OCI-LY1 (cell line): ENCODE measurements around the gene PCDHGA1.

Experiments
- H2AFZ ChIP-seq: fragments of 200-600 bp; sonication (generic), shearing (Covaris generic); 2 replicates; pipeline ENCODE4 v1.6.0; 2014; ENCODE audit warnings: antibody characterized with exemption, mild to moderate bottlenecking, low read length
- H3F3A ChIP-seq: fragments of 200-600 bp; sonication (generic), shearing (Covaris generic); 2 replicates; pipeline ENCODE4 v1.6.0; 2014; ENCODE audit warnings: mild to moderate bottlenecking, antibody characterized with exemption, low read length, moderate library complexity; ENCODE audit not compliant: insufficient read depth
- H3K27ac ChIP-seq: fragments of 200-600 bp; sonication (generic); 2 replicates; pipeline ENCODE4 v1.5.1; 2014; ENCODE audit warnings: low read length, mixed run types, mild to moderate bottlenecking, low read depth; ENCODE audit not compliant: poor library complexity, severe bottlenecking
- H3K27me3 ChIP-seq: fragments of 200-600 bp; sonication (generic); 2 replicates; pipeline ENCODE4 v1.6.0; 2014; ENCODE audit warnings: antibody characterized with exemption, mild to moderate bottlenecking, low read length, moderate library complexity; ENCODE audit not compliant: insufficient read depth
- H3K36me3 ChIP-seq: fragments of 200-600 bp; sonication (generic); 2 replicates; pipeline ENCODE4 v1.6.1; 2014; ENCODE audit warnings: mild to moderate bottlenecking, antibody characterized with exemption, low read length, moderate library complexity, mixed read lengths; ENCODE audit not compliant: insufficient read depth
- H3K4me1 ChIP-seq: fragments of 200-600 bp; sonication (generic); 2 replicates; pipeline ENCODE4 v1.5.1; 2014; ENCODE audit warnings: mild to moderate bottlenecking, low read length, moderate library complexity; ENCODE audit not compliant: insufficient read depth, severe bottlenecking
- H3K4me2 ChIP-seq: fragments of 200-600 bp; sonication (generic), shearing (Covaris generic); 2 replicates; pipeline ENCODE4 v1.6.1; 2014; ENCODE audit warnings: low read length
- H3K4me3 ChIP-seq: fragments of 200-600 bp; sonication (generic); 2 replicates; pipeline ENCODE4 v1.5.1; 2014; ENCODE audit warnings: low read length, low read depth, mild to moderate bottlenecking, mixed read lengths; ENCODE audit not compliant: poor library complexity, severe bottlenecking
- H3K79me2 ChIP-seq: fragments of 200-600 bp; shearing (Covaris generic); 2 replicates; pipeline ENCODE4 v1.6.1; 2016; ENCODE audit warnings: mixed run types, low read length, mixed read lengths; ENCODE audit not compliant: insufficient read depth
- H3K9ac ChIP-seq: fragments of 200-600 bp; sonication (generic), shearing (Covaris generic); 2 replicates; pipeline ENCODE4 v1.6.1; 2014; ENCODE audit warnings: mild to moderate bottlenecking, low read length, mixed read lengths
- H3K9me2 ChIP-seq: fragments of 200-600 bp; sonication (generic), shearing (Covaris generic); 2 replicates; pipeline ENCODE4 v1.6.1; 2014; ENCODE audit warnings: low read depth, mild to moderate bottlenecking, low read length, mixed read lengths
- H3K9me3 ChIP-seq: fragments of 200-600 bp; shearing (Covaris generic); 2 replicates; pipeline ENCODE4 v1.6.1; 2014; ENCODE audit warnings: low read length, mixed read lengths
- H4K20me1 ChIP-seq: fragments of 200-600 bp; sonication (generic), shearing (Covaris generic); 2 replicates; pipeline ENCODE4 v1.6.0; 2016; ENCODE audit warnings: mild to moderate bottlenecking, low read length; ENCODE audit not compliant: insufficient read depth
- CTCF ChIP-seq: fragments of 200-600 bp; sonication (generic), shearing (Covaris generic); IDR thresholded peaks from 2 replicates; pipeline ENCODE4 v1.5.1; 2017; ENCODE audit warnings: mild to moderate bottlenecking, antibody characterized with exemption, low read length, moderate library complexity, mixed read lengths
- EZH2 ChIP-seq: fragments of 200-600 bp; sonication (generic), shearing (Covaris generic); IDR thresholded peaks from 2 replicates; pipeline ENCODE4 v1.8.0; 2017; ENCODE audit warnings: borderline replicate concordance, mixed run types, mild to moderate bottlenecking, antibody characterized with exemption, low read length, moderate library complexity, mixed read lengths

The PCDHGA1 gene

GRCh38 chr5:141388661-141389060 lies 58.3 kb downstream of the PCDHGA1 start:
- Histone ChIP-seq H3K27ac (no peak overlapping the region), H2AFZ (no peak overlapping the region), H3K4me2 (no peak overlapping the region), H3K36me3 (no peaks in the 10 kb centered on the region), H4K20me1 (no peaks in the 10 kb centered on the region), H3K4me1 (no peaks in the 10 kb centered on the region), H3K4me3 (no peak overlapping the region), H3F3A (no peaks in the 10 kb centered on the region), H3K9me2 (no peaks in the 10 kb centered on the region), H3K79me2 (no peaks in the 10 kb centered on the region), H3K9ac (no peak overlapping the region), H3K27me3 (no peaks in the 10 kb centered on the region), H3K9me3 (peaks cover 8% of the 10 kb centered on the region)
- no peak for TF ChIP-seq EZH2
- TF ChIP-seq CTCF = no peak

- Histone ChIP-seq H3K4me1 (no peaks in the 10 kb centered on the region), H3K4me3 (no peak overlapping the region), H3K27ac (no peak overlapping the region), H3K4me2 (no peak overlapping the region), H4K20me1 (no peaks in the 10 kb centered on the region), H3K9me2 (no peaks in the 10 kb centered on the region), H3K79me2 (no peaks in the 10 kb centered on the region), H3K36me3 (no peaks in the 10 kb centered on the region), H3K9me3 (peaks cover 8% of the 10 kb centered on the region), H3K9ac (no peak overlapping the region), H3F3A (no peaks in the 10 kb centered on the region), H3K27me3 (no peaks in the 10 kb centered on the region), H2AFZ (no peak overlapping the region)
- TF ChIP-seq EZH2 (no peak), CTCF (no peak)
These were observed 59.1 kb downstream of the PCDHGA1 start for GRCh38 chr5:141389153-141390042.

- TF ChIP-seq EZH2 = no peak
- TF ChIP-seq CTCF = no peak
- H3K4me3 ChIP-seq = no peak within 1 kb of the TSS
- H3F3A ChIP-seq = no peaks in the 10 kb centered on the region
- H3K79me2 ChIP-seq = no peaks in the 10 kb centered on the region
- no peak within 1 kb of the TSS for H3K27ac ChIP-seq
- no peak within 1 kb of the TSS for H3K9ac ChIP-seq
- H3K36me3 ChIP-seq = no peaks in the 10 kb centered on the region
- H3K9me3 ChIP-seq = peaks cover 6% of the 10 kb centered on the region; the same call in 1 of the 2 replicates
- no peak within 1 kb of the TSS for H3K4me2 ChIP-seq
- no peaks in the 10 kb centered on the region for H3K4me1 ChIP-seq
- H2AFZ ChIP-seq = no peak within 1 kb of the TSS
- H3K27me3 ChIP-seq = no peaks in the 10 kb centered on the region
- no peaks in the 10 kb centered on the region for H3K9me2 ChIP-seq
- H4K20me1 ChIP-seq = no peaks in the 10 kb centered on the region
These were observed 62.3 kb downstream of the PCDHGA1 start, which contains the start of gene PCDHGA8 for GRCh38 chr5:141392429-141393198. Gene PCDHGA8 (plus strand): TSS chr5:141392633. CDS start chr5:141392814, 181 bp downstream.
